Measurements from ENCODE around the gene GPX7.

GRCh38 chr1:52579415-52579814, 22.8 kb upstream of the GPX7 start:
- TF ChIP-seq POLR2AphosphoS5 (IDR thresholded peaks at IDR 0.05; ENCODE audit: low read depth, low read length): no peak
- TF ChIP-seq TAF1 (IDR thresholded peaks at IDR 0.05; ENCODE audit: low read depth, low read length): no peak
- no peak for TF ChIP-seq POLR2A (IDR thresholded peaks at IDR 0.05; ENCODE audit: low read depth, low read length)
- TF ChIP-seq SPI1 (IDR thresholded peaks at IDR 0.05; ENCODE audit: low read depth, low read length): no peak

Measured in GM12891 (cell line).